Natural killer cell (primary cell): ENCODE measurements around the gene GPR3. TPM values are rescaled to one million over a fixed set of nuclear protein-coding genes. Genes with fewer than 3 reads are reported as not detected.

Experiments
- ATAC-seq, 3 donors: fragments of 150-1000 bp in 2 of 3; fragments of 200-7000 bp in 1 of 3; cut with Tn5 transposase; 1 replicate in 1 of 3; 2 replicates in 2 of 3; pipeline ENCODE4 v1.10.0; 2021; ENCODE audit warnings: mild to moderate bottlenecking in 2 of 3, moderate library complexity in 2 of 3
- DNase-seq, 2 donors: peaks; one replicate each; pipeline versions ENCODE4 v3.0.0 to v3.0.0-alpha.2; 2013 to 2021; ENCODE audit warnings: mixed read lengths in 1 of 2
- H3K27ac ChIP-seq: one replicate; pipeline ENCODE4 v1.5.1; 2013; ENCODE audit warnings: mild to moderate bottlenecking, low read length
- H3K27me3 ChIP-seq: one replicate; pipeline ENCODE4 v1.6.1; 2013; ENCODE audit warnings: low read length; ENCODE audit not compliant: control insufficient read depth, insufficient read depth
- H3K36me3 ChIP-seq: one replicate; pipeline ENCODE4 v1.6.1; 2013; ENCODE audit warnings: low read length; ENCODE audit not compliant: control insufficient read depth, insufficient read depth
- H3K4me1 ChIP-seq: one replicate; pipeline ENCODE4 v1.6.1; 2013; ENCODE audit warnings: low read length; ENCODE audit not compliant: control insufficient read depth, insufficient read depth
- H3K4me3 ChIP-seq: one replicate; pipeline ENCODE4 v1.5.1; 2013; ENCODE audit warnings: low read length
- H3K9me3 ChIP-seq: one replicate; pipeline ENCODE4 v1.6.1; 2013; ENCODE audit warnings: low read length; ENCODE audit not compliant: control insufficient read depth, insufficient read depth
- H3K27ac Mint-ChIP-seq, 2 donors: one replicate each; pipeline ENCODE4 v1.8.0; 2022; ENCODE audit warnings: mild to moderate bottlenecking in 2 of 2, mixed read lengths in 2 of 2, moderate library complexity in 1 of 2
- H3K27me3 Mint-ChIP-seq, 2 donors: one replicate each; pipeline ENCODE4 v1.8.0; 2022; ENCODE audit warnings: low read depth in 2 of 2, mixed read lengths in 2 of 2
- H3K36me3 Mint-ChIP-seq: one replicate; pipeline ENCODE4 v1.8.0; 2022; ENCODE audit warnings: mixed read lengths
- H3K4me1 Mint-ChIP-seq, 2 donors: one replicate each; pipeline ENCODE4 v1.8.0; 2022; ENCODE audit warnings: mixed read lengths in 2 of 2
- H3K4me3 Mint-ChIP-seq: one replicate; pipeline ENCODE4 v1.8.0; 2022; ENCODE audit warnings: mild to moderate bottlenecking, moderate library complexity, mixed read lengths
- H3K9me3 Mint-ChIP-seq, 2 donors: one replicate each; pipeline ENCODE4 v1.8.0; 2022; ENCODE audit warnings: mixed read lengths in 2 of 2
- CTCF ChIP-seq: fragments of 200-600 bp; IDR thresholded peaks from one replicate; pipeline ENCODE4 v1.8.0; 2022; ENCODE audit warnings: antibody characterized with exemption
- WGBS: methylation state at CpG from one replicate; pipeline ENCODE4 v1.1.7; 2013; ENCODE audit warnings: missing lambda C conversion rate; ENCODE audit not compliant: insufficient coverage; 5-methylcytosine and 5-hydroxymethylcytosine counted together
- intact Hi-C: fragments of 100-400 bp; cut with micrococcal nuclease; formaldehyde crosslinking; loops from one replicate; pipeline ENCODE4 v1.14.2; 2022
- total RNA-seq, 4 donors: library from RNA; stranded (reverse); fragments of 120-200 nt in 1 of 4; gene quantifications; one replicate each; pipeline versions ENCODE4 v1.2.3 to v1.2.4, GENCODE V29; 2013 to 2022

GPR3 gene
- total RNA-seq, 3 donors from 2014 or later (not counting 1 experiment from before 2014, with no cell fraction given) = 0.39 to 0.87 (median 0.60) TPM

DNA sequence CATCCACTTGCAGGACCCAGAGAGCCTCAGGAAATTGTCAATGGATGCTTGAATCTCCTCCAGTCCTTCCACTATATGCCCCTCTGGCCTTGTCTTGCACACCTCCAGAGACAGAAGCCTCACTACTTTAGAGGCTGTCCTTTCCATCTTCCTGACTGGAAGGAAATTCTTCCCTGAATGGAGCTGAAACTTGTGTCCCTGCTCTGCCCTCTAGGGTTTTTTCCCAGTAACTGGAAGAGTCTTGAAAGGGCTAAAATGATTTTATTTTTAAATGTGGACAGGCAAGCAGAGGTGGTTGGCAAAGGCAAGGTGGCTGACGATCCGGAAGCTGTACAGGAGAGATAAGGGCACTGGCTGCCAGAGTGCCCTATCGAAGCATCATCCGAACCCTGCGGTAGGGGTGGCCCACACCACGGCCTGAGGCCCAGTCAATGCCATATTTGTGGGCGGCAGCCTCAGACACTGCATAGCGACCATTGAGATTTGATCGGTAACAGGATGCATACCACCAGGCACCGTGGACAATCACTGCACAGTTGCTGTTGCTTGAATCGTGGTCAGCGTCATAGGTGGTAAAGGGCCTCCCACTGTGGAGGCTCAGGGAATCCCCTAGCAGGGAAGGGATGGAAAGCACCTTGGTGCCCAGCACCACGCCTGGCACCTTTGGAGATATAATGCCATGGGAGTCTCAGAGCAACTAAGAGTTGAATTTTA is 23.4 kb upstream of the GPR3 start:
- intact Hi-C loops = no loop called here
- Mint-ChIP-seq H3K4me3 (no peak overlapping the region), H3K27me3 (no peaks in the 10 kb centered on the region), H3K27ac (peak overlapping the region in 1 of 2 donors; percentile 25), H3K36me3 (no peaks in the 10 kb centered on the region), H3K9me3 (no peaks in the 10 kb centered on the region), H3K4me1 (peaks cover 12 to 37% of the 10 kb centered on the region in 2 donors)
- ATAC-seq = peak; percentile 32 to 81 (median 61)
- Histone ChIP-seq H3K27ac (peak overlapping the region; percentile 79), H3K36me3 (no peaks in the 10 kb centered on the region), H3K4me1 (peaks cover 54% of the 10 kb centered on the region), H3K9me3 (no peaks in the 10 kb centered on the region), H3K27me3 (no peaks in the 10 kb centered on the region), H3K4me3 (no peak overlapping the region)
- 25% methylated on average over 13 of the region's 13 CpGs for WGBS
- no peak for TF ChIP-seq CTCF
- DNase-seq = peak in 1 of 2 donors; percentile 56

GRCh38 chr1:27372022-27372807 is 20.2 kb upstream of the GPR3 start:
- Mint-ChIP-seq H3K36me3 (no peaks in the 10 kb centered on the region), H3K27ac (no peak overlapping the region), H3K4me1 (peaks cover 0 to 11% of the 10 kb centered on the region in 2 donors), H3K27me3 (peaks cover 0 to 3% of the 10 kb centered on the region in 2 donors), H3K9me3 (no peaks in the 10 kb centered on the region), H3K4me3 (no peak overlapping the region)
- Histone ChIP-seq H3K27me3 (no peaks in the 10 kb centered on the region), H3K9me3 (no peaks in the 10 kb centered on the region), H3K4me3 (no peak overlapping the region), H3K27ac (no peak overlapping the region), H3K4me1 (peaks cover 29% of the 10 kb centered on the region), H3K36me3 (no peaks in the 10 kb centered on the region)
- no peak for DNase-seq
- WGBS = 90% methylated on average over 18 of the region's 19 CpGs
- TF ChIP-seq CTCF = no peak
- no peak for ATAC-seq
- intact Hi-C loops = no loop called here

DNA sequence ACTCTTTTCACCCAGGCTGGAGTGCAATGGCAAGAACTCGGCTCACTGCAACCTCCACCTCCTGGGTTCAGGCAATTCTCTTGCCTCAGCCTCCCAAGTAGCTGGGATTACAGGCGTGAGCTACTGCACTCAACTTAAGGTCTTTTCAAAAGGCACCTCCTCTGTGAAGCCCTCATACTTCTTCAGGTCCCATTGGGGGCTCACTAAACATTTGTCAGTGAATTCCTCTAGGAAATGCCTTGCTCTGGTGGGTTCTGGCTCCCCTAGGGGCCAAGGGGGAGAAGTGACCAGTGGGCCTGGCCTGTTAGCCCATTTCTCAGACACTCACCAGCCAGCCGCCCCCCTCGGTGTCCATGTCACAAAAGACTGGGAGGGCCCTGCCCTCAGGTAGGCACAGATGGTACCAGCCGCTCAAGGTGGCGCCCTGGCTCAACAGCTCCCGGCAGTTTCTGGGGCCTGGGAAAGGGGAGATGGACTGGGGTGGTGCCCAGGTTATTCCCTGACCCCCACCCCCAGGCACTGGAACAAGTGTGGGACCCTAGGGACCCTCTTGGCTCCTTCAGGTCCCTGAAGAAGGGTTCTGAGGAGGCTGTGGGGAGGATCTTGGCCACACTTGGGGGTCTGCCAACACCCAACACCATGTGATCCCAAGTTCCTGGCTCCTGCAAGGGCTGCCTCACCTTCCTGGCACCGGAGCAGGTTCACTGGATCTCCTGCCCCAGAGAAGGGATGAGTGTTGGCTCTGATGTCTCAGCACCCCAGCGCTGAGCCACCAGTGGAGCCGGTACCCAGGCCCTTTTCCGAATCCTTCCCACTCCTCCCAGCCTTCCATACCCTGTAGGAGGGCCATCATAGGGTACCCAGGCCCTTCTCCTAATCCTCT is 19.4 kb upstream of the GPR3 start:
- 93% methylated on average over 10 of the region's 11 CpGs for WGBS
- Mint-ChIP-seq H3K4me3 (no peak overlapping the region), H3K27ac (no peak overlapping the region), H3K36me3 (no peaks in the 10 kb centered on the region), H3K27me3 (peaks cover 0 to 3% of the 10 kb centered on the region in 2 donors), H3K9me3 (no peaks in the 10 kb centered on the region), H3K4me1 (peaks cover 0 to 7% of the 10 kb centered on the region in 2 donors)
- no peak overlapping the region for H3K4me3 ChIP-seq
- H3K27ac ChIP-seq = no peak overlapping the region
- DNase-seq (no peak), ATAC-seq (no peak)
- no peaks in the 10 kb centered on the region for H3K27me3 ChIP-seq
- H3K36me3 ChIP-seq = no peaks in the 10 kb centered on the region
- TF ChIP-seq CTCF = no peak
- intact Hi-C loops = no loop called here
- no peaks in the 10 kb centered on the region for H3K9me3 ChIP-seq
- peaks cover 23% of the 10 kb centered on the region for H3K4me1 ChIP-seq
